Keratinocyte (primary cell): ENCODE data around the gene ECI1.

ENCODE experiments used
- CTCF ChIP-seq, 3 experiments: IDR thresholded peaks in 1 of 3; conservative IDR thresholded peaks in 1 of 3; optimal IDR thresholded peaks in 1 of 3; 2 replicates in 2 of 3; 3 replicates in 1 of 3; pipeline versions ENCODE3 to v1.5.1; 2011; ENCODE audit warnings: low read length in 3 of 3, mild to moderate bottlenecking in 3 of 3, moderate library complexity in 2 of 3, control low read depth in 1 of 3, inconsistent platforms in 1 of 3; ENCODE audit not compliant: insufficient read depth in 2 of 3; ENCODE audit errors: extremely low read depth in 1 of 3
- EZH2 ChIP-seq: IDR thresholded peaks from one replicate; pipeline ENCODE4 v1.6.1; 2012; ENCODE audit warnings: inconsistent platforms, mild to moderate bottlenecking, low read length, moderate library complexity

DNA sequence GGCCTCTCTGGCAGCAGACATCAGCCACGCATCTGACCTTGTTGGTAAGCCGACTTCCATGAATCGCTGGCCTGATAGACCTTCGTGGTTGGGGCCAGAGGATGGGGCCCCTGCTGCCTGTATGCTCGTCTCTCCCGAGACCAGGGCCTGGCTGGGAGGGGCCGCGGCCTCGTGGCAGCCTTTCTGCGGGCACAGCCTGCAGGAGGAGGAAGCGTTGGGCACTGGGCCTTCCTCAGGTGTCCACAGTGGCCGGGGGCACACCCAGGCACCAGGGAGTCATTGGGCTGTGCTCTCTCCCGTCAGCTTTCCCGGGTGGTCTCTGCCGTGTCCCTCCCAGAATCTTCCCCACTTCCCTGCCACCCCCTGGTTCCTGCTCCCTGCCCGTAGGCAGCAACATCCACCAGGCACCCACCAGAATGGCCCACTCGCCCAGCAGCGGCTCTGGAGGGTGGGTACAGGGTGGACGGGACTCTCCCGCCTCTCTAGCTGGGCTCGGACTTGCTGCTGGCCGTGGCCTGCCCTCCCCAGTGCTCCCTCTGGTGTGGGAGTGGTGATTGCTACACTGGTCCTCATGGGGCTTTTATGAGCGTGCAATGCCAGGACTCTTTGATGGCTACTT lies 21.6 kb downstream of the ECI1 start:
- TF ChIP-seq CTCF (optimal IDR thresholded peaks at IDR 0.05 in 1 of 3, IDR thresholded peaks at IDR 0.05 in 1 of 3, conservative IDR thresholded peaks at IDR 0.05 in 1 of 3; ENCODE audit: extremely low read depth in 1 of 3, insufficient read depth in 2 of 3, low read length in 3 of 3), result no peak
- TF ChIP-seq EZH2, result no peak
